Astrocyte of the hippocampus (primary cell): Measurements from ENCODE around the gene ERP29.
"Not testable (repeated sequence)": the region's sequence is repeated elsewhere in the genome, so short reads cannot be mapped to it uniquely, and the experiment has no call there.

Experiments
- DNase-seq: peaks from one replicate; pipeline ENCODE4 v3.0.0; 2011; ENCODE audit warnings: low read depth, low spot score

ERP29 gene

DNA sequence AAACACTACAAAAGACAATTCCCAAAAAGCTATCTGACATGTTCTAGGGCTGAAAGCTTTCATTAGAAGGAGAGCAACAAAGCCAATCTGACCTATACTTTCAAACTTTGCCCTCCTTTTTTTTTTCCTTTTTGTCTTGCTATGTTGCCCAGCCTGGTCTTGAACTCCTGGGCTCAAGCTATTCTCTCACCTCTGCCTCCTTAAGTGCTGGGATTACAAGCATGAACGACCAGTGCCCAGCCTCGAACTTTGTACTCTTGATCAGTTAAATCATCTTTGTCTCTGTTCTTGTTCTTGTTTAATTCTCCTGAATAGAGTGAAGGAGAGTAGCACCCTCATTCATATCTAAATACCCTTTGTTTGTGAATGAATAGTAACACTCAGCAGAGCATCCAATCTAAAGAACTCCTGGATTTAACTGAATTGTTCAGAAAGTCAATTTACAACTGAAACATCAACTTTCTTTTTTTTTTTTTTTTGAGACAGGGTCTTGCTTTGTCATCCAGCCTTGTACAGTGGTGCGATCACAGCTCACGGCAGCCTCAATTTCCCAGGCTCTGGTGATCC is 22.1 kb downstream of the ERP29 start:
- DNase-seq = no peak

DNA sequence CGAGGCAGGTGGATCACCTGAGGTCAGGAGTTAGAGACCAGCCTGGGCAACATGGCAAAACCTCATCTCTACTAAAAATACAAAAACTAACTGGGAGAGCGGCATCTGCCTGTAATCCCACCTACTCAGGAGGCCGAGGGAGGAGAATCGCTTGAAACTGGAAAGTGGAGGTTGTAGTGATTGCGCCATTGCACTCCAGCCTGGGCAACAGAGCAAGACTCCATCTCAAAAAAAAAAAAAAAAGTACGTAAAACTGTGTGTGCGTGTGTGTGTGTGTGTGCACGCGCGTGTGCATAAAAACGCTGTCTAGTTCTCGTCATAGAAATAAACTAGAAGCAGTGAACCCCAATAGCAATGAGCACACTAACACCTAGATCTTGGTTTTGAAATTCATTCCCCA is 23.4 kb downstream of the ERP29 start:
- not testable (repeated sequence) for DNase-seq

- no peak for DNase-seq
Measured at GRCh38 chr12:112046003-112046402, 32.8 kb downstream of the ERP29 start.

- no peak for DNase-seq
Measured at GRCh38 chr12:112049351-112049750, 36.1 kb downstream of the ERP29 start.

GRCh38 chr12:112061137-112061536 is 47.9 kb downstream of the ERP29 start:
- DNase-seq = no peak

DNA sequence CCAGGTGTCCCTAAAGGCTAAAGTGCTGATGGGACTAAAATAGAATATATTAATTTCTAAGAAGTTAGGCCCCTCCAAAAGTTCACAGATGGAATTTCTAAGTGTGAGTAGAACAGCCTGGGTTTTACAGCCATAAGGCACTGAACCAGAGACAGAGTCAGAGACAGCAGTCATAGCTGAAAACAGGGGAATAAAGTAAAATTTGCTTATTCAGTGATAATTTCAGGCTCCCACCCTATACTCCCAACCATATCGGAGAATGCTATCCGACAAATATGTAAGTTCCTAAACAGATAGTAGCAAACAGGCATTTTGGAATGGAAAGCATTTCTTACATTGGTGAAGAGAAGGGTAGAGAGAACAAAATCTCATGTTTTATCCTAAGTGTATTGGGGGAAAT is 50.0 kb downstream of the ERP29 start:
- DNase-seq = no peak

- no peak for DNase-seq
Measured at GRCh38 chr12:112066566-112066965, 53.3 kb downstream of the ERP29 start.
